ENCODE measurements around the gene ACSBG1. TPM values are rescaled to one million over a fixed set of nuclear protein-coding genes. Genes with fewer than 3 reads are reported as not detected.
"Not testable (repeated sequence)": the region's sequence is repeated elsewhere in the genome, so short reads cannot be mapped to it uniquely, and the experiment has no call there.

Gene ACSBG1
- total RNA-seq, 2 donors from 2014 or later = 0.05 to 1.1 TPM

DNA sequence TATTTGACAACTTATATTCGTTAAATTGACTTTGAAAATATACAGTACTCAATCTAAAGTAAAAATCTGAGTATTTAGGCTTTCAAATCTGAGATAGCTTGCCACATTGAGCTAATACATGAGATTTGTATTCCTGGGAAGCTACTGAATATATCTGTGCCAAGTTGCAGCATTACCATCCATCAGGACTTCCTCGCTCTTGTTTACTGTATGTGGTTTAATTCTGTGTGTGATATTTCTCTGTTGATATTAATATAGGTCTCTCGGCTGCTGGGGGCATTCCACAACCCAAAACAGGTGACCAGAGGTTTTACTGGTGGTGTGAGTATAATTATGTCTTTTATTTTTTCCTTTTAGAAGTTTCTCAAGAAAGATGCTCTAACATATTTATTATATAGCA, 79.4 kb downstream of the ACSBG1 start:
- no peaks in the 10 kb centered on the region for H3K9me3 ChIP-seq (ENCODE audit: control insufficient read depth, low read length, poor library complexity, severe bottlenecking)
- no peak for DNase-seq
- no peak for ATAC-seq
- Mint-ChIP-seq H3K4me1 (peaks cover 17% of the 10 kb centered on the region), H3K36me3 (ENCODE audit: low read depth) (no peaks in the 10 kb centered on the region), H3K27me3 (no peaks in the 10 kb centered on the region), H3K4me3 (no peak overlapping the region), H3K27ac (no peak overlapping the region)

DNA sequence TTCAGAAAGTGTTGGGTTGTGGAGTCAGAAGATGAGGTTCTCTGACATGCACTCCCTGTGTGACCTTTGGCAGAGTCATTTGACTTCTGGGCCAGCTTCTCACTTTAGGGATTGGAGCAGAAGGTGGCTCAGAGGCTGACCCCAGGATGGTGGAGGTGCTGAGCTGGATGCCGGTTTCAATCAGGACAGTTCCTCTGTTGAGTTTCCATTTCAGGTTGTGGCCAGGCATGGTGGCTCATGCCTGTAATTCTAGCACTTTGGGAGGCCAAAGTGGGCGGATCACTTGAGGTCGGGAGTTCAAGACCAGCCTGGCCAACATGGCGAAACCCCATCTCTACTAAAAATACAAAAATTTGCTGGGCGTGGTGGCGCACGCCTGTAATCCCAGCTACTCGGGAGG, 83.3 kb downstream of the ACSBG1 start:
- H3K27me3 Mint-ChIP-seq; H3K9me3 ChIP-seq (ENCODE audit: control insufficient read depth, low read length, poor library complexity, severe bottlenecking); ATAC-seq; H3K36me3 Mint-ChIP-seq (ENCODE audit: low read depth); DNase-seq: not testable (repeated sequence)
- Mint-ChIP-seq H3K4me1 (peaks cover 28% of the 10 kb centered on the region), H3K4me3 (peak overlapping the region; percentile 43), H3K27ac (peak overlapping the region; percentile 82)

DNA sequence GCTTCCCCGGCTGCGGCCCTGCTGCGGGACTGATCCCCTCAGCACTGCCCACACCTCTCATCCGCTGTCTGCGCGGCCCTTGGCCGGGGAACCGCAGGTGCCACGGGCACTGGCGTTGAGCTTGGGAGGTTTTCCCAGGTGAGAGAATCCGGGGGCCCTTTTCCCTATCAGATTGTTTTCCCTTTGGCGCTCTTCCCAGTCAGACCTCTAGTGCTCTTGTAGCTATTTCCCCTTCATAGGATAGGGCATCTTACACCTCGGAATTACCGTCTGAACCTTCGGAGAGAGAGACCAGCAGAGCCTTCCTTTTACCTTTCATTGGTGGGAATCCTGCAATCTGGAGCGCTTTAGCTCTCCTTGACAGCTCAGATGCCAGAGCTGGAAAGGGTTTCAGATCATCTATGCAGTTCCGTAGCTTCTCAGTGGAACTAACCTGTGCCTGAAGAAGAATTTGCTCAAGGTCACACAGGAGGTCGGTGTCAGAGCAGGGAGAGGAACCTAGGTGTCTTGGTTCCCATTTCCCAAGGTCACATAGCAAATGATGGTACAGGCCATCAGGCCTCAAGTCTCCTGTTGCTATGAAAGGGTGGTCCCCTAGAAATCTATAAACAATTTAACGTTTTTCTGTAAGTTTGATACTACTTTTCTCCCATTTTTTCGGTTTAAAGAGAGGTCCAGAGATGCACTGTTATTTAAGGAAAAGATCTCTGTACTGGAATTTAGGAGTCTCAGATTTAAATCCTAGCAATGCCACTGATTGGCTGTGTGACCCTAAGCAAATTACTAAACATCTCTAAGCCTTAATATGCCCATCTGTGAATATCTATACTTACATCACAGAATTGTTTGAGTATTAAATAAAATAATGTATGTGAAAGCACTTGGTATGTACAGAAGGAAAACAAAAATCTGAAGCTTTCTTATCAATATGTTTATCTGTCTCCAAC, 84.3 kb downstream of the ACSBG1 start:
- no peak for ATAC-seq
- no peaks in the 10 kb centered on the region for H3K27me3 Mint-ChIP-seq
- peaks cover 28% of the 10 kb centered on the region for H3K4me1 Mint-ChIP-seq
- no peaks in the 10 kb centered on the region for H3K36me3 Mint-ChIP-seq (ENCODE audit: low read depth)
- no peak for DNase-seq
- H3K27ac Mint-ChIP-seq = peak overlapping the region; percentile 82
- H3K4me3 Mint-ChIP-seq = peak overlapping the region; percentile 94
- H3K9me3 ChIP-seq (ENCODE audit: control insufficient read depth, low read length, poor library complexity, severe bottlenecking) = no peaks in the 10 kb centered on the region

DNA sequence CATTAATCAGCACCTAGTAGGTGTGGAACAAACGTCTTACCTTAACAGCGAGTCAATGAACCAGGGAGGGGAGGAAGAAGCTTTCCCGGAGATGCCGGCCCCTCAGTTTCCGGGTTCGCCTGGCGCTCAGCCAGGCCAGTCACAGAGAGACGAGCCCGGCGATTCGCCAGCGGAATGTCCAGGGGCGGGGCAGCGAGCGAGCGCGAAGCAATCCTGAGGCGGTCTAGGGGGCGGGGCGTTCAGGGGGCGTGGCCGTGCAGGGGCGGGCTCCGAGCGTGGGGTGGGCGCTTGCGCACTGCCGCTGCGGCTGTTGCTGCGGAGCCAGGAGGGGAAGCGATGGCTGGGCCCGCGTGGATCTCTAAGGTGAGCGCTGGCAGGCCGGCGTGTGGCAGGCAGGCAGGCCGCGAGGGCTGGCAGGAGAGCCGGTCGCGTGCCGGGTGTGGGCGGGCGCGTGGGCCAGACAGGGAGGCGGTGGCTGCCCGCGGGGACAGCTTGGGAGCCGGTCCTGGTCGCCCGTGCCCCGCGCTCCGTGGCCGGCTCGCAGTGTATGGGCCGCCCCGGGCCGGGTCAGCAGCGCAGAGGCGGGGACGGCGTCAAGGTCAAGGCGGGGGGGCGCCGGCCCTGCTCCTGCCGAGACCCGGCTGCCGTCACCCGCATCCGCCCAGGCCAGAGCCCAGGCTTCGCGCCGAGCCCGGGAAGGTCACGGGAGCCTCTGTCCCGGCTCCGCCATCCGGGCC, 85.1 kb downstream of the ACSBG1 start, which contains the start of gene IDH3A:
Gene IDH3A (plus strand): TSS at position 295 of the 737 bp plus-strand sequence. CDS start 42 bp downstream, at position 337.
- H3K27me3 Mint-ChIP-seq = no peaks in the 10 kb centered on the region
- no peaks in the 10 kb centered on the region for H3K36me3 Mint-ChIP-seq (ENCODE audit: low read depth)
- ATAC-seq (peak; percentile 97), DNase-seq (peak; percentile 100)
- no peaks in the 10 kb centered on the region for H3K9me3 ChIP-seq (ENCODE audit: control insufficient read depth, low read length, poor library complexity, severe bottlenecking)
- peak within 1 kb of the TSS; percentile 95 for H3K27ac Mint-ChIP-seq
- H3K4me3 Mint-ChIP-seq = peak within 1 kb of the TSS; percentile 94
- H3K4me1 Mint-ChIP-seq = peaks cover 28% of the 10 kb centered on the region

DNA sequence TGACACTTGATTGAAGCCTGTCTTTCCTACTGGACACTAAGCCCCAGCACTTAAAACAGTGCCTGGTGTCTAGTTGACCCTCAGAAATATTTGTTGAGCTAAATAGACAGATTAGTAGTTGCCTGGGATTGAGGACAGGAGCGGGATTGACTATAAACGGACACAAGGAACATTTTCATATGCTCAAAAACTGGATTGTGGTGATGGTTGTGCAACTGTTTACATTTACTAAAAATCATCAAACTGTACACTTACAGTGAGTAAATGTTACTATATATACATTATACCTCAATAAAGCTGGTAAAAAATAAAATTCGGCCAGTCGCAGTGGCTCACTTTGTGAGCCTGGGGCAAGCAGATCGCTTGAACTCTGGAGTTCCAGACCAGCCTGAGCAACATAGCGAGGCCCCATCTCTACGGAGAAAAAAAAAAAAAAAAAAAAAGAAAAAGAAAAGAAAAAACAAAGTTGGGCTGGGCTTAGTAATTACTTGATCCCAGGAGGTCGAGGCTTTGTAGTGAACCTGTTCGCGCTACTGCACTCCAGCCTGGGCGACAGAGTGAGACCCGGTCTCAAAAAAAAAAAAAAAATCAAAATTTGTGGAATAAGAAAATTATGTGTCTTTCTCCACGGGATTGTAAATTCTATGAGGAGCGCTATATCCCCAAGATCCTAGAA, 85.8 kb downstream of the ACSBG1 start:
- Mint-ChIP-seq H3K27me3 (no peaks in the 10 kb centered on the region), H3K4me3 (peak overlapping the region; percentile 94), H3K4me1 (peaks cover 28% of the 10 kb centered on the region), H3K27ac (peak overlapping the region; percentile 95), H3K36me3 (ENCODE audit: low read depth) (no peaks in the 10 kb centered on the region)
- ATAC-seq (peak; percentile 6), DNase-seq (no peak)
- H3K9me3 ChIP-seq (ENCODE audit: control insufficient read depth, low read length, poor library complexity, severe bottlenecking) = no peaks in the 10 kb centered on the region

DNA sequence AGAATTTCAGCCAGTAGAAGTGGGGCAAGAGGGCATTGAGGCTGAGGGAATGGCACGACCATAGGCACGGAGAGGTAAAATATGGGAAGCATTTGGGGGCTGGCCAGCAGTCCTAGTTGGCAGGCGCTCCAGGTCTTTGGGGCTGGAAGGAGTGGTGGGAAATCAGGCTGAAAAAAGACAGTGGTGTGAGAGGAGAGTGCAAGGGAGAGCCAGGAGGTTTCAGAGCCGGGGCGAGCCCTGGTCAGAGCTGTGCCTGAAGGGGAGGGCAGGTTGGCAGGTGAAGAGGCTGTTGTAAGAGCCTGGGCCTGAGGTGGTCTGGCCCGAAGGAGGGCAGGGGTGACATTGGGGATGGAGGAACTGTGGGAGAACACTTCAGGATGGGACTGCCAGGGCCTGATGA, 86.8 kb downstream of the ACSBG1 start:
- peaks cover 2% of the 10 kb centered on the region for H3K36me3 Mint-ChIP-seq (ENCODE audit: low read depth)
- ATAC-seq = no peak
- H3K4me3 Mint-ChIP-seq = peak overlapping the region; percentile 94
- no peaks in the 10 kb centered on the region for H3K9me3 ChIP-seq (ENCODE audit: control insufficient read depth, low read length, poor library complexity, severe bottlenecking)
- no peak for DNase-seq
- no peaks in the 10 kb centered on the region for H3K27me3 Mint-ChIP-seq
- peaks cover 26% of the 10 kb centered on the region for H3K4me1 Mint-ChIP-seq
- peak overlapping the region; percentile 69 for H3K27ac Mint-ChIP-seq

DNA sequence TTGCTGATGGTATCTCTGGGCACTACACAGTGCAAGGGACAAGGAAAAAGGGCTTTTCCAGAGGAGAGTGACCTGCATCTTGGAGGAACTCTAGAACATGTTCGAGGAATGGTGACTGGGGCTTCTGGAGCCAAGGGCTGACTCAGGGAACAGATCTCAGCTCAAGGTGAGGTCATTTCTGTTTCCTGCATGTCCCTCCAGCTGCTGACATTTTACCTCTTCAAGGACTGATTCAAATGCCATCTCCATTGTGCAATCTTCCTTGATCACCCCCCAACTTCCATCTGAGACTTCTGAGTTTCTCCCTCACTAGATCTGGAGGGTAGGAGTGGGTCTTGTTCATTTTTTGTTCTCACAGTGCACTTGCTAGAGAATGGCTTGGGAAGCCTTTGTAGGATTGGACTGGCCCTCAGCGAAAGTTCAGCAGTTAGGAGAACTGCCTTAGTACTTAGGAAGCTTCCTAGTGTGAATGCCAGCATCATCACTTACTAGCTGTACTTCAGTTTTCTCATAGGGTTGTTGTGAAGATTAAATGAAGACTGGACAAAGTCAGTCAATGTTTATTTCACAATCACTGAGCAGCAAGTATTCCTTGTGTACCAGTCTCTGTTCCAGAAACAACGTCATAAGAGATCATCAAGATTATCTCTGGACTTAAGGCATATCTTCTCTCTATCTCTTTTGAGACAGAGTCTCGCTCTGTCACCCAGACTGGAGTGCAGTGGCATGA, 87.8 kb downstream of the ACSBG1 start:
- Mint-ChIP-seq H3K27ac (peak overlapping the region; percentile 69), H3K27me3 (no peaks in the 10 kb centered on the region), H3K4me1 (peaks cover 26% of the 10 kb centered on the region), H3K36me3 (ENCODE audit: low read depth) (peaks cover 2% of the 10 kb centered on the region), H3K4me3 (no peak overlapping the region)
- ATAC-seq (no peak), DNase-seq (no peak)
- no peaks in the 10 kb centered on the region for H3K9me3 ChIP-seq (ENCODE audit: control insufficient read depth, low read length, poor library complexity, severe bottlenecking)

DNA sequence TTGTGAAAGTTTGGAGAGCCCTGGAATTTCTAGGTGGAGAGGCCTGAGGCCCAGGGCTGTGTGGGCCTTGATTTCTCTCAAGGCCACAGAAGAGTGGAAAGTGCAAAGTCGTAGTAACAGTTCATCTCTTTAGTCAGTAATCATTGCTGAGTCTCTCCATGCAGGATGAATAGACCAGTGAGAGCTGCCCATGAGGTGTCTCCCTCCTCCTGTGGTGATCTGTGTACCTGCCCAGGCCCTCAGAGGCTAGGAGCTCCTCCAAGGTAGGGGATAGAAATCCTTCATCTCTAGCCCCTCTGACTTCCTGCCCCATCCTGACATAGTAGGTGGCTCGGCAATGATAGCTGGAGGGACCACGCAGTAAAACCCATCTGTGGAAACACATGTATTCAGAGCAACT, 92.0 kb downstream of the ACSBG1 start:
- H3K9me3 ChIP-seq (ENCODE audit: control insufficient read depth, low read length, poor library complexity, severe bottlenecking) = no peaks in the 10 kb centered on the region
- no peak for ATAC-seq
- H3K27ac Mint-ChIP-seq = no peak overlapping the region
- peaks cover 4% of the 10 kb centered on the region for H3K4me1 Mint-ChIP-seq
- H3K4me3 Mint-ChIP-seq = no peak overlapping the region
- H3K27me3 Mint-ChIP-seq = no peaks in the 10 kb centered on the region
- H3K36me3 Mint-ChIP-seq (ENCODE audit: low read depth) = peaks cover 2% of the 10 kb centered on the region
- no peak for DNase-seq

DNA sequence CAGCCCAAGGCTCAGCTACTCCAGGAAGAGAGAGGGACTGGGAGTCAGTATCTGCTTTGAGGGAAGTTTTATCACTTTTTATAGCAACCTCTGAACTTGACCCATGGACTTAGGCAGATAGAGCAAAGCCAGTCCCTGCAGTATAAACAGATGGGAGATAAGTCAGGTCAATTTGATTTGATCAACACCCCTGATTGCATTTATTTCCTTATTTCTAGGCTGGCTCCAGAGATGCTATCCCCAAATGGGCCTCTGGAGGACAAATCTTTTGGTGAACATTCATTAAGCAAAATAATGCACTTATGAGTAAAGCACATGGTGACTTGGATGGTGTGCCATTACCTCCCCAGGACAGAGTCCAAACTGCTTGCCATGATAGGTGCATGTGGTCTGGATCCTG, 94.1 kb downstream of the ACSBG1 start:
- no peak for DNase-seq
- H3K27me3 Mint-ChIP-seq = no peaks in the 10 kb centered on the region
- no peak overlapping the region for H3K27ac Mint-ChIP-seq
- no peak overlapping the region for H3K4me3 Mint-ChIP-seq
- no peaks in the 10 kb centered on the region for H3K9me3 ChIP-seq (ENCODE audit: control insufficient read depth, low read length, poor library complexity, severe bottlenecking)
- peaks cover 6% of the 10 kb centered on the region for H3K4me1 Mint-ChIP-seq
- H3K36me3 Mint-ChIP-seq (ENCODE audit: low read depth) = peaks cover 2% of the 10 kb centered on the region
- ATAC-seq = no peak

DNA sequence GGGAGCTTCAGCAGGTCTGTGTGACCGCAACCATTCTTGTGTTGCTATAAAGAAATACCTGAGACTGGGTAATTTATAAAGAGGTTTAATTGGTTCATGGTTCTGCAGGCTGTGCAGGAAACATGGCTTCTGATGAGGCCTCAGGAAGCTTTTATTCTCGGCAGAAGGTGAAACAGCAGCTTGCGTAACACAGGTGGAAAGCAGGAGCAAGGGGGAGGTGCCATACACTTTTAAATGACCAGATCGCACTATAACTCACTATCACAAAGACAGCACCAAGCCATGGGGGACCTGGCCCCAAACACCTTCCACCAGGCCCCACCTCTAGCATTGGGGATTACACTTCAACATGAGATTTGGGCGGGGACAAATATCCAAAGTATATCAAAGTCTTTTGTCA, 94.8 kb downstream of the ACSBG1 start:
- Mint-ChIP-seq H3K4me1 (peaks cover 6% of the 10 kb centered on the region), H3K27me3 (no peaks in the 10 kb centered on the region), H3K36me3 (ENCODE audit: low read depth) (peaks cover 2% of the 10 kb centered on the region), H3K4me3 (no peak overlapping the region), H3K27ac (no peak overlapping the region)
- H3K9me3 ChIP-seq (ENCODE audit: control insufficient read depth, low read length, poor library complexity, severe bottlenecking) = no peaks in the 10 kb centered on the region
- DNase-seq (no peak), ATAC-seq (no peak)

DNA sequence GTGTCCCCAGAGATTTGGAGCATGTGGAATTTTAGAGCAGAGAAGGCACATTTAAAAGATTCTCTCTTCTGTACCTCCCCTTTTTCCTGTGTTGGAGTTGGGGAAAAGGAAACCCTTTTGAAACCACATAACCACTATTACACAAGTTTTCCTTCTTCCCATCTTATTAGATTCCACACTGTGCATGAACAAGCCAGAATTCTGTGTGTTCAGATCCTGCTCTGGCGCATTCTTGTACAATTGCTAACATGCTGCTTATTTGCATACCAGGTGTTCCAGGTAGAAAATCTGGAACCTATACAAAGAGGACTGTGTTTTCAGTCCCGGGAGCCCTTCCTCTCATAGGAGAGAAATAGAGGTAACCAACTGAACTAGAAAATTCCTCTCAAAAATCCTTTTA, 100.6 kb downstream of the ACSBG1 start:
- H3K36me3 Mint-ChIP-seq (ENCODE audit: low read depth) = no peaks in the 10 kb centered on the region
- H3K27ac Mint-ChIP-seq = peak overlapping the region; percentile 29
- no peaks in the 10 kb centered on the region for H3K27me3 Mint-ChIP-seq
- DNase-seq (no peak), ATAC-seq (no peak)
- H3K9me3 ChIP-seq (ENCODE audit: control insufficient read depth, low read length, poor library complexity, severe bottlenecking) = no peaks in the 10 kb centered on the region
- H3K4me3 Mint-ChIP-seq = no peak overlapping the region
- peaks cover 23% of the 10 kb centered on the region for H3K4me1 Mint-ChIP-seq

DNA sequence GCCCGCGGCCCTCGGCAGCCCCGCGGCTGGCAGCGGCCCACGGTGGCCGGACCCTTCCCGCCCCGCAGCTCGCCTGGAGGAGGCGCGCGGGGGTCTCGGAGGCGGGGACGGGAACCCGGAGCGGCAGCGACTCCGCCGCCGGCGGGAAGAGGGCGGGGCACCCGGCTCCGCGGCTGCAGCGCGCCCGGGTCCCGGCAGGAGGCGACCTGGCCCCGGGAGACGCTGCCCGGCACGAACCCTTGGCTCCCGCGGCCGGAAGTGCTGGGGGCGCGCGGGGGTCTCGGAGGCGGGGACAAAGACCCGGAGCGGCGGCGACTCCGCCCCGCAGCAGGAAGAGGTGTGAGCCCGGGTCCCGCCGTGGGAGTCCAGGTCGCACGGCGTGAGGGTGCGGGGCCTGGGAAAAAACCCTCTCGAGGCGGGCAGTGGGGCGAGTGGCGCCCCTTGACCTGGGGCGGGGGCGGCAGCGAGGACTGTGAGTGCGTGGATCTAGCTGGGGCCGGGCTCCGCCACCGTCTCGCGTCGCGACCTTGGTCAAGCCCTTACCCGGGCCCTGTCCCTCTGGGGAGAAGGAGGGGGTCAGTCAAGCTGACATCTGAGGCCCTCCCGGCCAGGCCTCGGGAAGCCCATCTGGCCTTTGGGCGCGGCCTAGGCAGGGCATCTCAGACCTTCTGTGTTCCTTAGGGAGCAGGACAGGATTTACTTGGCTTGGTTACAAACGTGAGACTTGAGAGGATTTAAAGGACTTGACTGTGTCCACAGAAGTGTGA, 102.9 kb downstream of the ACSBG1 start, which contains the start of gene CIB2:
Gene CIB2 (minus strand): TSS at position 151 of the 767 bp plus-strand sequence. CDS start 230 bp downstream, outside the sequence.
- H3K4me3 Mint-ChIP-seq = peak within 1 kb of the TSS; percentile 90
- no peaks in the 10 kb centered on the region for H3K27me3 Mint-ChIP-seq

More for the DNA sequence above, 102.9 kb downstream of the ACSBG1 start, which contains the start of gene CIB2:
- ATAC-seq = peak; percentile 90
- H3K36me3 Mint-ChIP-seq (ENCODE audit: low read depth) = no peaks in the 10 kb centered on the region
- H3K9me3 ChIP-seq (ENCODE audit: control insufficient read depth, low read length, poor library complexity, severe bottlenecking) = no peaks in the 10 kb centered on the region
- H3K27ac Mint-ChIP-seq = peak within 1 kb of the TSS; percentile 89
- peak; percentile 63 to 78 (median 77) for DNase-seq
- H3K4me1 Mint-ChIP-seq = peaks cover 23% of the 10 kb centered on the region

All from T-helper 17 cell (primary cell).